GM19468 (cell line): Measurements from ENCODE around the gene PEX14.
"Not testable (repeated sequence)": the region's sequence is repeated elsewhere in the genome, so short reads cannot be mapped to it uniquely, and the experiment has no call there.

Source experiments
- ATAC-seq: cut with Tn5 transposase; IDR thresholded peaks from one replicate; pipeline ENCODE4 v1.9.1; 2021; ENCODE audit warnings: mild to moderate bottlenecking, moderate library complexity, moderate number of reproducible peaks; ENCODE audit not compliant: unreplicated experiment; ENCODE audit errors: extremely low read depth

PEX14 gene, protein sequence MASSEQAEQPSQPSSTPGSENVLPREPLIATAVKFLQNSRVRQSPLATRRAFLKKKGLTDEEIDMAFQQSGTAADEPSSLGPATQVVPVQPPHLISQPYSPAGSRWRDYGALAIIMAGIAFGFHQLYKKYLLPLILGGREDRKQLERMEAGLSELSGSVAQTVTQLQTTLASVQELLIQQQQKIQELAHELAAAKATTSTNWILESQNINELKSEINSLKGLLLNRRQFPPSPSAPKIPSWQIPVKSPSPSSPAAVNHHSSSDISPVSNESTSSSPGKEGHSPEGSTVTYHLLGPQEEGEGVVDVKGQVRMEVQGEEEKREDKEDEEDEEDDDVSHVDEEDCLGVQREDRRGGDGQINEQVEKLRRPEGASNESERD

DNA sequence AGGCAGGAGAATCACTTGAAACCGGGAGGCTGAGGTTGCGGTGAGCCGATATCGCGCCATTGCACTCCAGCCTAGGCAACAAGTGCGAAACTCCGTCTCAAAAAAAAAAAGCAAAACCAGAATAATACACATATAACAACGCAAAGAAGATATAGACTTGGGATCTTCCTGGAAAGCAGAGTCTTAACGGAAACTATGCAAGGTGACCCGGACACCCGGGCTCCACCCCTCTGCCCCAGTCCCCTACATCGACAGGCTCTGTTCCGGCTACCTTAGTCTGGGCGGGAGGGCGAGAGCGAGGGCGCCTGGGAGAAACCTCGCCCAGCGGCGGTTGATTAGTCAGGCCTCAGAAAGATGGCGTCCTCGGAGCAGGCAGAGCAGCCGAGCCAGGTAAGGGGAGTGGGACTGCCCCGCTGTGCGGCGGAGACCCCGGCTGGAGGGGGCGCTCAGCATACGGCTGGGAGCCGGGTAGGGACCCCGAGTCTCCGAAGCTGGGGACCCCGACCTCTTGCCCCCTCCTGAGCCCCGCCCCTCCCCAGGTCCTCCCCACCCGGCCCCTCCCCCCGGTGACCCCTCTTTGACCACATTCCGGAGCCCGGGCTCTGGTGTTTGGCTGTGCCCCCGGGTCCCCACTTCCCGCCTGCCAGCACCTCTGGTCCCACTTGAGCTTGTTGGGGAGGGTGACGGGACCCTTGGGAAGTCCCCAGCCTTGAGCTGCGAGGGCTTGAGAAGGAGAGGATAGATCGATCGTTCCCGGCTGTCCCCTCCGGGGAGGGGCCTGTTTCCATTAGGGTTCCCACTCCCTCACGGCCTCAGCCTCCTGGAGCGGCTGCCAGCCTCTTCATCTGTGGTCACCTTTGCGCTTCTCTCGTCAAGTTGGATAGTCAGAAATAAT lies at the start of gene PEX14:
Gene PEX14 (plus strand): TSS at position 338 of the 895 bp plus-strand sequence. CDS start 17 bp downstream, at position 355.
- peak; percentile 49 for ATAC-seq

DNA sequence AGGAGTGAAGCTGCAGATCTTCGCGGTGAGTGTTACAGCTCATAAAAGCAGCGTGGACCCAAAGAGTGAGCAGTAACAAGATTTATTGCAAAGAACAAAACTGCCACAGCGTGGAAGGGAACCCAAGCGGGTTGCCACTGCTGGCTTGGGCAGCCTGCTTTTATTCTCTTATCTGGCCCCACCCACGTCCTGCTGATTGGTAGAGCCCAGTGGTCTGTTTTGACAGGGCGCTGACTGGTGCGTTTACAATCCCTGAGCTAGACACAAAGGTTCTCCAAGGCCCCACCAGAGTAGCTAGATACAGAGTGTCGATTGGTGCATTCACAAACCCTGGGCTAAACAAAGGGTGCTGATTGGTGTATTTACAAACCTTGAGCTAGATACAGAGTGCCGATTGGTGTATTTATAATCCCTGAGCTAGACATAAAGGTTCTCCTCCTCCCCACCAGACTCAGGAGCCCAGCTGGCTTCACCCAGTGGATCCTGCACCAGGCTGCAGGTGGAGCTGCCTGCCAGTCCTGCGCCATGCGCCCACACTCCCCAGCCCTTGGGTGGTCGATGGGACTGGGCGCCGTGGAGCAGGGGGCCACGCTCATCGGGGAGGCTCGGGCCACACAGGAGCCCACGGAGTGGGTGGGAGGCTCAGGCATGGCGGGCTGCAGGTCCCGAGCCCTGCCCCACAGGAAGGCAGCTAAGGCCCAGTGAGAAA lies 48.8 kb upstream of the PEX14 start:
- not testable (repeated sequence) for ATAC-seq

DNA sequence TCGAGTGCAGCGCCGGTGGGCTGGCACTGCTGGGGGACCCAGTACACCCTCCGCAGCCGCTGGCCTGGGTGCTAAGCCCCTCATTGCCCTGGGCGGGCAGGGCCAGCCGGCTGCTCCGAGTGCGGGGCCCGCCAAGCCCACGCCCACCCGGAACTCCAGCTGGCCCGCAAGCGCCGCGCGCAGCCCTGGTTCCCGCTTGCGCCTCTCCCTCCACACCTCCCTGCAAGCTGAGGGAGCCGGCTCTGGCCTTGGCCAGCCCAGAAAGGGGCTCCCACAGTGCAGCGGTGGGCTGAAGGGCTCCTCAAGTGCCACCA lies 48.3 kb upstream of the PEX14 start:
- not testable (repeated sequence) for ATAC-seq

DNA sequence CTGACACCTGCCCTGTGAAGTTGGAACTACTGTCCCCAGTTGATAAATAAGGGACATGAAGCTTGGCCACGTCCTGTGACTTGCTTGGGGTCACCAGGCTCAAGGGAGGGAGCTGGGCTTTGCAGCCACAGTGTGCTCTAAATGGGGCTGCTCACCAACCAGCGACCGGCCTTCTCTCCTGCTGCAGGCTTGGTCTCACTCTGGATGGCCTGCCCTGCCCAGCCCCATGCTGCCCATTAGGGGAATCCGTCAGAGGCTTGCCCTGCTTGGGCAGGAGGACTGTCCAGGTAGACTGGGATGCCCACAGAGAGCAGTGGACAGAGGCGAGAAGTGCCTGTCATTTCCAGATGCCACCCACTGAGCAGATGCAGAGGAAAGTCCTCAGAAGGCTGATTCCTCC lies 45.8 kb upstream of the PEX14 start:
- ATAC-seq: no peak

DNA sequence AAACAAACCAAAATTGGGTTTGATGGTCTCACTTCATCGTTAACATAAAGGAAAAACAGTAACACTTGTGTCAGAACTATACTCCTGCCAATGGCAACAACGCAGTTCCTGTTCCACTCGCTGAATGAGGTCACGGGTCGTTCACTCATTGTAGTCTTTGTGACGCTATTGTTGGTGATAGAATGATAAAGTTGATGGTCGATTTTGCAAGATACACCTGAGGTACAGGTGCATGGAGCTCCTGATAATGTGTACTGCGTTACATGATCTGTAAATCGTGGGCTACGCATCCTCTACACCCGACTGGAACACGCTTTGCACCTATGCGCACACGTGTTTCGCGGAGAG lies 44.9 kb upstream of the PEX14 start:
- ATAC-seq: no peak

DNA sequence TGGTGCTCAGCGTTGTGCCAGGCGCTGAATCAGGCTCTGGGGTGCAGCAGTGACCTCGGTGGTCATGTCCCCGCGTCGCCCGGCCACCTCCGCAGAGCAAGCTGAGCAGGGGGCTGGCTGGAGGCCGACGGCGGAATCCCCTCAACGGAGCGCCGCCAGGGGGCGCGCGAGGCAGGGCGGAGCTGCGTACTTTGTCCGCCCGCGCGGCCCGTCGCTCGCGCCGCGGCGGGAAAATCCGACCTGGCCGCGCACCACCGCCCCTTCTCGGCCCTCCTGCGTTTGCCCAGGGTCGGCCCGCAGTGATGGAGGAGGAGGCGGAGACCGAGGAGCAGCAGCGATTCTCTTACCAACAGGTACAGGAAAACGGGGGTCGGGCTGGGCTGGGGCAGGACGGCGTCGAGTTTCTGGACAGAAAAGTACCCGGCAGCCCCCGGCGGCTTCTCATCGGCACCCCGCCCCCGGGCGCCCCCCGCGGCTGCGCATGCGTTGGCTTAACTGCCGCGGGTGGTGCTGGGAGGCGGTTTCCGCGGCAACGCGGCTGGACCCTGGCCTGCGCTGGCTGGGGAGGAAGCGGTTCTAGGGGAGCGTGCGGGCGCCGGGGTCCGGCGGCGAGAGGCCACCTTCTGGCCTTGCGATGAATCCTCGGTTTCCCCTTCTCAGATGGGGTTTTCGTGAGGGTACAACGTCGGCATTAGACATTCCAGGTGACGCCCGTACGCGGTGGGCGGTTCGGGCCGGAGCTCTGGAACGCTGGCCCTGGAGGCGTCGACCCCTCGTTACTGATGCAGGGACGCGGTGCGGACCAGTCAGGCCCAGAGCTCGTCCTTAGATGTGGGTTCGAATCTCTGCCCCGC lies 44.3 kb upstream of the PEX14 start, which contains the start of gene CENPS:
Gene CENPS (plus strand): TSS at position 218 of the 854 bp plus-strand sequence. CDS start 85 bp downstream, at position 303.
- peak; percentile 60 for ATAC-seq

DNA sequence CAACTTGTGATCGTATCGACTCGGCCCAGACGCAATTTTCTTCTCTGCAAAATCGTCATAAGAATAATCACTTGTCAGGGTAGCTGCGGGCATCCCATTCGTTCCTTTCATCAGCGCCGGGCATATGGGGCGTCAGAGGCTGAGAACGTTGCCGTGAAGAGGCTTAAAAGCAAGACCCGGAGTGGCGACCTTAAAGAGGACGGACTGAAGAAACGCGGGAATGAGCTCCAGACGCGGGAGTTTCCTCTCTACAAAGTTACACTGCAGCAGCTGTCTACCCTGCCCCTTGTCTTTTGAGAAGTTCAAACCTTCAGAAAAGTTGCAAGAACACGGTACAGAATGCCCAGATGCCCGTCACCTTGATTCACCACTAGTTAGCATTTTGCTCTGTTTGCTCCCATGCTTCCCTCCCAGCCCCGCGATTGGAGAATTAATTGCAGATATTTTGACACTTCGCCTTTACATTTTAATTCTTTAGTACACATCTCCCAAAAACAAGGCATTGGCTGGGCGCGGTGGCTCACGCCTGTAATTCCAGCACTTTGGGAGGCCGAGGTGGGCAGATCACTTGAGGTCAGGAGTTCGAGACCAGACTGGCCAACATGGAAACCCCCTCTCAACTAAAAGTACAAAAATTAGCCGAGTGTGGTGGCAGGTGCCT lies 43.5 kb upstream of the PEX14 start:
- no peak for ATAC-seq

DNA sequence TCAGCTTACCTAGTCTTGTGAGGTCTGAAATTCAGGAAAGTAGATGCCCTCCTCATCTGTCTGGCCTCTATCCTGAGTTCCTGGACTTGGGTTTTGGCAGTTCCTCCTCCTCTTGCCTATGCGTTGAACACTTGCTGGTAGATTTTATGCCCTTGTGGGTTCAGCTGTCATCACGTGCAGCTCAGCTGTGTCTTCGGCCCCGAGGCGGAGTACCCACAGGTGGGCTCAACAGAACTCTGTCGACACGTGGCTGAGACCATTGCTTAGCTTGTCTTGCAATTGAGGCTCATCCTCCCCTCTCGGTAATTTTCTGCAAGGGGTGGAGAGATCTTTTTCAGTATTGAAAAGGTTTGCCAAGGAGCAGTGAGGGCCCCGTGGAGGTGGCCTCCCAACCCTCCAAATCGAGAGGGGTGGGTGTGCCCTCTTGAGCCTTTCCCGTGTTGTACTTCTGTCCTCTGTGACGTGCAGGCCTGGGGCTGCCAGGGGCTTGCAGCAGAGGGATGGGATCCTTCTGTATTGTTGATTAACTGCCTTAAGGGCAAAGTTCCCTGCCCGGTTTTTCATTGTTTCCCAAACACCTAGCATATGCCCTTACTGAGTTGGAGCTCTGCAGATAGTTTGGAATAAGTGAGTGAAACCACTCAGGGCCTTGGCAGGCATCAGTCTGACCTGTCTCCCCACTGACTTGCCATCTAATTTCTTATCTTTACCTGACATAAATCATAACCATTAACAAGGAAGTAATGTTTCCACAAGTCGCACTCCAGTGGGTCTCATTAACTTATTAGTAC lies 41.6 kb upstream of the PEX14 start:
- ATAC-seq: no peak

DNA sequence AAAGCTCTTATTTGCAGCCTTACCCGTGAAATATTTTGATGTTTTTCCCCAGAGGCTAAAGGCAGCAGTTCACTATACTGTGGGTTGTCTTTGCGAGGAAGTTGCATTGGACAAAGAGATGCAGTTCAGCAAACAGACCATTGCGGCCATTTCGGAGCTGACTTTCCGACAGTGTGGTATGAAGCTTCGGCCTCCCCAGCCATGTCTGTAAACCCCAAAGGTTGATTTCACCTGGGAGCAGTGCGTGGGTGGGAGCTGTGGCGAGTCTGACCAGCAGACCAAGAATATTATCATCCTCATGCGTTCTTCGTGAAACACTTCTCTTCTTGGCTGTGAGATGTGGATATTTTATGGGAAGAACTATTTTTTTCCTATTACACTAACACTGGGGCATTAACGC lies 41.0 kb upstream of the PEX14 start:
- ATAC-seq: no peak

DNA sequence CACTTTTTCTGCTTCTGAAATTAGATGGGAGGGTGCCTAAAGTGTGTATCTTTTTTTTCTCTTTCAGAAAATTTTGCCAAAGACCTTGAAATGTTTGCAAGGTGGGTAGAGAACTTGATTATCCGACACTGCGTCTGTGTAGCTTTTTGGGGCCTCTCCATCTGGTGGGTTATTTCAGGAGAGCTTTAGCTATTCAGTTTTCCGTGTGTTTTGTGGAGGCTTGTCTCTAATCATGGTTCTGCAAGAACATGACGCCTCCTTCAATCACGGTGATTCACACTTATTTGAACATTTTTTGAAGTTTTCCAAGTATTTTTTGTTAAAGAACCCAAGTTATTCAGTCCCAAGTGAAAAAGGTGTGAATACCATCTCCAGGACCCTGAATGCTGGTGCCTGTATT lies 40.2 kb upstream of the PEX14 start:
- no peak for ATAC-seq

DNA sequence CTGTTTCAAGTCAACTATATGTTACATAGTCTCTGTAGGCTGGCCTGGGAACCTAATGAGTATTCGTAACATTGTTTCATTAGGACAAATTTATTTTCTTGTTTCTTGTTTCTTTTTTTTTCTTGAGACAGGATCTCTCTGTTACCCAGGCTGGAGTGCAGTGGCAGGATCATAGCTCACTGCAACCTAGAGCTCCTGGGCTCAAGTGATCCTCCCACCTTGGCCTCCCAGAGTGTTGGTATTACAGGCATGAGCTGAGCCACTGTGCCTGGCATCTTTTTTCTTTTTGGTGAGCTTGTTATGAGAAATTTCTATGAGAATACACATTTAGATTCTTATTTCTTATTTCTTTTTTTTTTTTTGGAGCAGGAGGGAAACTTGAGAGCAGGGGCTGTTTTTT lies 37.7 kb upstream of the PEX14 start:
- ATAC-seq: no peak

DNA sequence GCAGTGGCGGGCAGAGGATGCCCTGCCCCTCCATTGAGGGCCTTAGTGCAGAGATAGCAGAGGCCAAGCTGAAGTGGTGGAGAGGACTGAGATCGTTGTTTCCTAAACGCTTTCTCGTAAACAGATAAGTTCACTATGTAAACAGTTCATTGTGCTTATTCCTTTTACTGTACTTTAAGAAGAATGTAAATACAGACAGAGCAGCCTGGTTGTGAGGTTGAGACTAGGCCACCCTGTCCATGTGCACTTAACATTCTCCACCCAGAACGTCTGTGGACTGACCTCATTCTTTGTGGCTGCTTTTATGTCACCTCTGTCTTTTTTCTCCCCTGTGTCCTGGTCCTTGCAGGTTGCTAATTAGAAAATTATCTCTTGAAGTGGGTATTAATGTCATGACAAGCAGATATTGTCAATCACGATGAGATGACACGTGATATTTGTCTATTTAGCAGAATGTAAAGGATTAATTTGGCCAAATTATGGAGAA lies 36.0 kb upstream of the PEX14 start:
- ATAC-seq: no peak

DNA sequence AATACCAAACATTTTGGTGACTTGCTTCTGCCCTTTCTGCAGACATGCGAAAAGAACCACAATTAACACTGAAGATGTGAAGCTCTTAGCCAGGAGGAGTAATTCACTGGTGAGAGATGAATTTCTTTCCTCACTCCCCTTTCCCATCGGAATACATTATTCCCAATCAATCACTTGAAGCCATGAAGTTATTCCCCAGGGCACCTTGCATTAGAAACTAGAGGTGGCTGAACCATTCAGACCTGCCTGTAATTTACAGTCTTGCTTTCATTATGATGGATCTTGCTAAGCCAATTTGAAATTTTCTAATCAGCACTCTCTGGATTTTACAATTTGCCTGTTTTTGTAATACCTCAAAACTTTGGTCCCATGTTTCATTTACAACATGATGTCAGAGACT lies 34.4 kb upstream of the PEX14 start:
- no peak for ATAC-seq

DNA sequence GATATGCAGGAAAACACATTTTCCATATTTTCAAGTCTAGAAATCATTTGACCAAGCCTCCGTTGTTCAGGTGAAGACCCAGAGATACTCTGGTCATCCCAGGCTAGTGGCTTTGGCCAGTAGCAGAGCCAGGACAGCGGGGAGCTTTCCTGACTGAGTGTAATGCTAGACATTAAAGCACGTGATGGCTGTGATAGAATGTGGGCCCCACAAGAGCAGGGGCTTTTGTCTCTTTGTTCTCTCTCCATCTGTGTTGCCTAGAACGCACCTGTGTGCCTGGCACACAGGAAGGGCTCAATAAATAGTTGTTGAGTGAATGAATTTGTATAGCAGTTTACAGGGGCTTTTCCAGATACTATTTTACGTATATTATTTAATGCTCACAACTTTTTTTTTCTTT lies 34.0 kb upstream of the PEX14 start:
- no peak for ATAC-seq

DNA sequence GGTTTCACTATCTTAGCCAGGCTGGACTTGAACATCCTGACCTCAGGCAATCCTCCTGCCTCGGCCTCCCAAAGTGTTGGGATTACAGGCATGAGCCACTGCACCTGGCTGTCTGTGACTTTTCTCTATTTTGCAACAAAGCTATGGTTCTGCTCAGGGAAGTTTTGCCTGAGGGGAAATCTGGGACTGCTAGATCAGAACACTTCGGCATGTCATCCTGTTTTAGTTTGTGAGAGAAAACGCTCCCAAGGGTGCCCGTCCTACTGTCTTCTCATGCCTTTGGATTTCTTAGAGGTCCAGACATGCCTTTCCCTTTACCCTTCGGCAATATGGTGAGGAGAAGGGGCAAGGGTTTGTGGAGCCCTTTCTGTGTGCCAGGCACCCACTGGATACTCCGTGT lies 30.5 kb upstream of the PEX14 start:
- ATAC-seq: no peak

DNA sequence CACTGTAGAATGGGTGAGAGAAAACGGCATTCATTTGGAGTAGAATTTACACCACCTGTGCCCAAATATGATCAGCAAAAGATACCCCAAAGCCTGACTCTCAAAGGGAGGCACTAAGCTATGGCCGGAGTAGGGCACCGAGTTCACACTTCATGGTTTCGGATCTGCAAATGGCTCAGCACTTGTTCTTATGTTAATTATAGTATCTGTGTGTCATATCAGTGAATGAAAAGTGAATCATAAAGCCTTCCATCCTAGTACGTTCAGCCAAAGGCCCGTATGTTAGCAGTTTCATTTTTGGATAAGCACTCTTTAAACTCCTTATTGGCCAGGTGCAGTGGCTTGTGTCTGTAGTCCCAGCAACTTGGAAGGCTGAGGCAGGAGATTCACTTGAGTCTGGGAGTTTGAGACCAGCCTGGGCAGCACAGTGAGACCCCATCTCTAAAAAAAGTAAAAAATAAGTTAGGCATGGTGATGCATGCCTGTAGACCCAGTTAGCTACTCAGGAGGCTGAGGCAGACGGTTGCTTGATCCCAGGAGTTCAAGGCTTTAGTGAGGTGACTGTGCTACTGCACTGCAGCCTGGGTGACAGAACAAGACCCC lies 29.9 kb upstream of the PEX14 start:
- ATAC-seq: no peak

DNA sequence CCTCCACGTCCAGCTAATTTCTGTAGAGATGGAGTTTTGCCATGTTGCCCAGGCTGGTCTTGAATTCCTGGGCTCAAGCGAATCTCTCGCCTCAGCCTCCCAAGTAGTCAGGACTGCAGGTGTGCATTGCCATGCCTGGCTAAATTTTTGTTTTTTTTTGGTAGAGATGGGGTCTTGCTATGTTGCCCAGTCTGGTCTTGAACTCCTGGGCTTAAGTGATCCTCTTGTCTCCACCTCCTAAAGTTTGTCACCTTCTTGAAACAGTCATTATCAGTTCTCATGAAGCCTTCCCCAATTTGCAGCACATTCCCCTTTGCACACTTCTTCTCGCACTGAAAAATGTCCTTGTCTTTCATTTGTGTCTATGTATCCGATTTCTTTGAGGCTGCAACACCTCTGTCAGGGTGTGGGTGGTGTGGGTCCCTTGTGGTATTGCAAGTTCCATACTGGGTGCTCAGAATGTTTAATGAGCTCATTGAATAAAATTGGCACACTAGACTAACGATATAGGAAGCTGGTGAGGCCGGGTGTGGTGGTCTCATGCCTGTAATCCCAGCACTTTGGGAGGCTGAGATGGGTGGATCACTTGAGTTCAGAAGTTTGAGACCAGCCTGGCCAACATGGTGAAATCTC lies 27.8 kb upstream of the PEX14 start:
- ATAC-seq: no peak

DNA sequence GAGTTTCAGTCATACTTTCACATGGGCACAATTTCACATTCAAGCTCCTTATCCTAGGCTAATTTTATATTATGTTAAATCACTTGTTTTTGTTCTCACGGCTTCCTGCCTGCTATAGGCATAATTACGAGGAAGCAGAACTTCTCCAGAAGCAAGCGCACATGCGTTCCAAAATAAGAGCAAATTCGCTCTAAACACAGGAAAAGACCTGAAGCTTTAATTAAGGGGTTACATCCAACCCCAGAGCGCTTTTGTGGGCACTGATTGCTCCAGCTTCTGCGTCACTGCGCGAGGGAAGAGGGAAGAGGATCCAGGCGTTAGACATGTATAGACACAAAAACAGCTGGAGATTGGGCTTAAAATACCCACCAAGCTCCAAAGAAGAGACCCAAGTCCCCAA lies 25.0 kb upstream of the PEX14 start, which contains the start of gene CORT:
Gene CORT (plus strand): TSS at position 281 of the 400 bp plus-strand sequence. CDS start 193 bp downstream, outside the sequence.
- no peak for ATAC-seq
